GM12891 (cell line): Measurements from ENCODE around the gene KCTD16.

Source experiments
- PAX5 ChIP-seq: IDR thresholded peaks from 2 replicates; pipeline ENCODE4 v1.6.1; 2011; ENCODE audit warnings: low read length, moderate library complexity, mild to moderate bottlenecking; ENCODE audit not compliant: insufficient read depth, severe bottlenecking
- POLR2A ChIP-seq: IDR thresholded peaks from 2 replicates; pipeline ENCODE4 v1.6.1; 2011; ENCODE audit warnings: low read depth, low read length, control low read depth
- POLR2AphosphoS5 ChIP-seq: IDR thresholded peaks from 2 replicates; pipeline ENCODE4 v1.6.1; 2011; ENCODE audit warnings: low read depth, low read length, control low read depth
- POU2F2 ChIP-seq: IDR thresholded peaks from 2 replicates; pipeline ENCODE4 v1.6.1; 2011; ENCODE audit warnings: low read depth, mild to moderate bottlenecking, control low read depth, low read length, moderate library complexity
- SPI1 ChIP-seq: IDR thresholded peaks from 2 replicates; pipeline ENCODE4 v1.6.1; 2011; ENCODE audit warnings: low read depth, low read length, control low read depth
- TAF1 ChIP-seq: IDR thresholded peaks from 2 replicates; pipeline ENCODE4 v1.6.1; 2011; ENCODE audit warnings: low read depth, low read length, control low read depth

DNA sequence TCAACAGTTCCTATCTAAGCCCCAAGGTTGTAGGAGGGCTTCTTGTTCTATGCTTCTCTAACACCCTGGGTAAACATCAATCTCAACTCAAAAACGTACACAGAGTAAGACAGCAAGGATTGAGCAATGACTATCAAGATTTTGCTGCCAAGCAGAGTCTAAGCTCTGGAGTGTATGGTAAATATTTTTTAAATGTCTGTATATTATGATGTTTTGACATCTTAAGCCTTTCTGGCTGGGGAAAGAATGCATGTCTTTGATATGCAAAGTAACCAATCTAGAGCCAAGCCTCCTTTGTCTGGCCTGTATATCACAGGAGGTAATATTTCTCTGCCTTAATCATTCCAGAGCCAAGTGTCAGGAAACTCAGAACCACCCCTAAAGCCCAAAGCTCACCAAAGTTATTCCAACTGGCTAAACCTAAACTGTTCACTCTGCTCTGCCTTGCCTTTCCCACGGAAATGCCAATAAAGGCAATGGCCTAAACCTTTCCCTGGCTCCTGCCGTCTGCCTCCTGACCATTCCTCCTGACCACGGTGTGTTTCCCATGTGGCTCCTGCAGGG is 45.4 kb upstream of the KCTD16 start:
- no peak for TF ChIP-seq PAX5
- no peak for TF ChIP-seq POLR2AphosphoS5
- TF ChIP-seq POLR2A = no peak
- TF ChIP-seq POU2F2 = no peak
- no peak for TF ChIP-seq TAF1
- no peak for TF ChIP-seq SPI1
